A549 (cell line): ENCODE results near the gene ACVR1. TPM values are rescaled to one million over a fixed set of nuclear protein-coding genes. Genes with fewer than 3 reads are reported as not detected.

Experiments
- CBX2 ChIP-seq: fragments of 200-600 bp; sonication (generic); IDR thresholded peaks from 2 replicates; pipeline ENCODE4 v1.6.1; 2016; ENCODE audit warnings: low read depth, mild to moderate bottlenecking, borderline replicate concordance
- CEBPB ChIP-seq, 2 experiments: fragments of >200 bp in 1 of 2; sonication (Bioruptor Twin) in 1 of 2; formaldehyde crosslinking in 1 of 2; IDR thresholded peaks; 2 replicates each; pipeline ENCODE4 v1.6.1; 2012 to 2016
- CHD2 ChIP-seq: fragments of 150-350 bp; IDR thresholded peaks from 2 replicates; pipeline ENCODE4 v1.6.1; 2014; ENCODE audit warnings: low read length; ENCODE audit not compliant: partially characterized antibody
- CHD4 ChIP-seq: fragments of 200-600 bp; sonication (generic); IDR thresholded peaks from 2 replicates; pipeline ENCODE4 v1.6.1; 2016; ENCODE audit warnings: antibody characterized with exemption, mild to moderate bottlenecking, borderline replicate concordance
- EHF ChIP-seq: fragments of 250-450 bp; sonication (Bioruptor Pico); IDR thresholded peaks from 2 replicates; pipeline ENCODE4 v1.5.0; 2020; ENCODE audit warnings: mild to moderate bottlenecking
- GATA3 ChIP-seq: IDR thresholded peaks from 2 replicates; pipeline ENCODE4 v1.6.1; 2012; ENCODE audit warnings: borderline replicate concordance
- HDAC2 ChIP-seq: fragments of 200-600 bp; sonication (generic); IDR thresholded peaks from 2 replicates; pipeline ENCODE4 v1.6.1; 2016
- HOXB5 ChIP-seq: fragments of 250-450 bp; sonication (Bioruptor Pico); IDR thresholded peaks from 2 replicates; pipeline ENCODE4 v1.5.0; 2020; ENCODE audit warnings: mild to moderate bottlenecking, moderate library complexity
- JUN ChIP-seq, 2 experiments: fragments of >200 bp; sonication (Bioruptor Twin); formaldehyde crosslinking; IDR thresholded peaks; 2 replicates in 1 of 2; 3 replicates in 1 of 2; pipeline ENCODE4 v1.6.1; 2016 to 2017
- JUNB ChIP-seq: fragments of >200 bp; sonication (Bioruptor Twin); formaldehyde crosslinking; IDR thresholded peaks from 2 replicates; pipeline ENCODE4 v1.6.1; 2016
- KDM1A ChIP-seq: fragments of 200-600 bp; sonication (generic); IDR thresholded peaks from 2 replicates; pipeline ENCODE4 v1.6.1; 2016; ENCODE audit warnings: low read depth, mild to moderate bottlenecking
- KDM5A ChIP-seq: fragments of 200-600 bp; sonication (generic); IDR thresholded peaks from 2 replicates; pipeline ENCODE4 v1.6.1; 2016; ENCODE audit warnings: antibody characterized with exemption, mild to moderate bottlenecking
- MAFK ChIP-seq: fragments of 450-650 bp; IDR thresholded peaks from 2 replicates; pipeline ENCODE4 v1.6.1; 2014; ENCODE audit not compliant: partially characterized antibody
- MAZ ChIP-seq: fragments of 150-350 bp; IDR thresholded peaks from 2 replicates; pipeline ENCODE4 v1.6.1; 2014; ENCODE audit warnings: antibody characterized with exemption, low read depth, low read length, borderline replicate concordance
- MYC ChIP-seq: IDR thresholded peaks from 2 replicates; pipeline ENCODE4 v1.6.1; 2012; ENCODE audit warnings: mild to moderate bottlenecking, inconsistent platforms, low read length, improper control_type of control experiment, borderline replicate concordance
- NPAS2 ChIP-seq: fragments of 250-450 bp; sonication (Bioruptor Pico); IDR thresholded peaks from 2 replicates; pipeline ENCODE4 v1.8.0; 2022; ENCODE audit warnings: mild to moderate bottlenecking, moderate library complexity, borderline replicate concordance
- PHF8 ChIP-seq: fragments of 200-600 bp; sonication (generic); IDR thresholded peaks from 2 replicates; pipeline ENCODE4 v1.6.1; 2016; ENCODE audit warnings: low read depth, mild to moderate bottlenecking, antibody characterized with exemption, moderate library complexity, borderline replicate concordance
- POLR2A ChIP-seq: IDR thresholded peaks from 2 replicates; pipeline ENCODE4 v1.6.1; 2012; ENCODE audit warnings: mild to moderate bottlenecking, low read length
- POLR2AphosphoS2 ChIP-seq: conservative IDR thresholded peaks from 2 replicates; pipeline ENCODE4 v1.6.1; 2012; ENCODE audit warnings: low read length, improper control_type of control experiment, inconsistent platforms
- SMC3 ChIP-seq: fragments of >200 bp; sonication (Bioruptor Twin); formaldehyde crosslinking; IDR thresholded peaks from 3 replicates; pipeline ENCODE4 v1.6.1; 2018; ENCODE audit warnings: inconsistent platforms
- SREBF2 ChIP-seq: fragments of 450-650 bp; IDR thresholded peaks from 2 replicates; pipeline ENCODE4 v1.6.1; 2014; ENCODE audit warnings: mild to moderate bottlenecking, moderate library complexity
- TP53 ChIP-seq: fragments of 250-450 bp; sonication (Bioruptor Pico); IDR thresholded peaks from 2 replicates; pipeline ENCODE4 v1.5.0; 2021; ENCODE audit warnings: mild to moderate bottlenecking, moderate library complexity
- ZC3H11A ChIP-seq: fragments of 450-650 bp; IDR thresholded peaks from 2 replicates; pipeline ENCODE4 v1.6.1; 2014; ENCODE audit warnings: antibody characterized with exemption, mild to moderate bottlenecking
- ZFP36 ChIP-seq: fragments of 450-650 bp; IDR thresholded peaks from 2 replicates; pipeline ENCODE4 v1.6.1; 2014; ENCODE audit warnings: borderline replicate concordance; ENCODE audit not compliant: partially characterized antibody
- ZSCAN20 ChIP-seq: fragments of 250-450 bp; sonication (Bioruptor Pico); IDR thresholded peaks from 2 replicates; pipeline ENCODE4 v1.8.0; 2022; ENCODE audit warnings: mild to moderate bottlenecking, moderate library complexity
- polyA plus RNA-seq, 4 experiments: library from polyadenylated mRNA; depleted of rRNA in 3 of 4; stranded (reverse); fragments of >200 nt; fragmentation: RNase III in 1 of 4; extraction: RNeasy Plus Mini Kit Qiagen cat#74134 plus additional on column Dnase treatment in 1 of 4; gene quantifications; 2 replicates in 3 of 4; 3 replicates in 1 of 4; pipeline ENCODE4 v1.2.3, GENCODE V29; 2011 to 2017
- TF ChIP-seq, protein P1 (sequence below): fragments of >200 bp; sonication (Bioruptor Twin); formaldehyde crosslinking; IDR thresholded peaks from 3 replicates; pipeline ENCODE4 v1.6.1; 2016
- TF ChIP-seq, protein P2 (sequence below): fragments of 250-450 bp; sonication (Bioruptor Pico); IDR thresholded peaks from 2 replicates; pipeline ENCODE4 v1.5.0; 2021; ENCODE audit warnings: mild to moderate bottlenecking, moderate library complexity, borderline replicate concordance
- TF ChIP-seq, protein P3 (sequence below): fragments of >200 bp; sonication (Bioruptor Twin); formaldehyde crosslinking; IDR thresholded peaks from 3 replicates; pipeline ENCODE4 v1.5.1; 2016
- TF ChIP-seq, protein P4 (sequence below): IDR thresholded peaks from 2 replicates; pipeline ENCODE4 v1.6.1; 2012
- TF ChIP-seq, protein P5 (sequence below): IDR thresholded peaks from 2 replicates; pipeline ENCODE4 v1.6.1; 2012; ENCODE audit warnings: low read depth, borderline replicate concordance
- TF ChIP-seq, protein P6 (sequence below): fragments of 150-350 bp; IDR thresholded peaks from 2 replicates; pipeline ENCODE4 v1.6.1; 2014; ENCODE audit warnings: low read depth, mild to moderate bottlenecking, low read length
- TF ChIP-seq, protein P7 (sequence below): fragments of 450-650 bp; IDR thresholded peaks from 2 replicates; pipeline ENCODE4 v1.6.1; 2014; ENCODE audit warnings: antibody characterized with exemption
- TF ChIP-seq, protein P8 (sequence below): IDR thresholded peaks from 2 replicates; pipeline ENCODE4 v1.6.1; 2012
- TF ChIP-seq, protein P9 (sequence below): fragments of >200 bp; sonication (Bioruptor Twin); formaldehyde crosslinking; IDR thresholded peaks from 2 replicates; pipeline ENCODE4 v1.6.1; 2016

The ACVR1 gene
- polyA plus RNA-seq, 2 of the 4 experiments (the other 2 are of a cell fraction), result 14.6 to 21.6 TPM

DNA sequence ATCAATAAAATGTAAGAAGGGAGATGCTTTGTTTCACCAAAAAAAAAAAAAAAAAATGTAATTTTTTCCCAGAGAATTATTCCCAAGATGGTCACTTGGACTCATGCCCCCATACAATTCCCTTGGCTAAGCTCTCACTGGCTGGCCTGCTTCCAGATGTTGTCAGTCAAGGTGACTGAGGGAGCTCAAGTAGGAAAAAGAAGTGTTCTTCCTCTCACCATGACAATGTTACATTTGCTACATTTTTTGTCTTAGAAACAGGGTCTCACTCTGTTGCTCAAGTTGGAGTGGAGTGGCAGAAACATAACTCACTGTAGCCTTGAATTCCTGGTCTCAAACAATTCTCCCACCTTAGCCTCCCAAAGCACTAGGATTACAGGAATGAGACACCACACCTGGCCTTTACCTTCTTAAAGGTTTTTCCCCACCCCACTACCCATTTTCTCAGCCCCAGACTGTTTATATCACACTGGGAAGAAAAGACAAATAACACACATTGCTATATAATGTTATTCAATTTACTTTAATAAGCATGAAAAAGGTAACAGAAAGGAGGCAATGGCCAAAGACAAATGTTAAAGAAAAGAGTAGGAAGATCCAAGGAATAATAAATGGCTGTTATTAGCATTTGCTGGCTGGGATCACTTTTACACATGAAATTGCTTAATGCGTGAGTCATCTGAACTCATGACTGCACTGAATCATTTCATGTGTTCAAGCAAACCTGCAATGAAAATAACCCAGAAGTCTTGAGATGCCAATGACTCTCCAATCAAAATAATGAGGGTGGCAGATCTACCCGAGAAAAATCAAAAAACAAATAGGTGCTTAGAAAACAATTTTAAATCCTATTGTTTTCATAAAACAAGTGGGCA, 45.2 kb downstream of the ACVR1 start (continued):
- TF ChIP-seq POLR2AphosphoS2 (no peak), ZSCAN20 (no peak), KDM1A (no peak), CHD4 (no peak), KDM5A (no peak), NPAS2 (CRISPR knock-in tag) (no peak), JUNB (peak; percentile 94), SMC3 (no peak), MYC (no peak), CBX2 (no peak), MAFK (no peak), CEBPB (IDR thresholded peaks at IDR 0.05) (peak; percentile 93 to 94), GATA3 (no peak), PHF8 (no peak), HOXB5 (CRISPR knock-in tag) (no peak), ZC3H11A (no peak), JUN (IDR thresholded peaks at IDR 0.05) (peak; percentile 68 to 79; a peak in 2 of 5 replicates), TP53 (no peak), HDAC2 (no peak), MAZ (no peak), SREBF2 (no peak), ZFP36 (no peak), EHF (CRISPR knock-in tag) (no peak), POLR2A (no peak), CHD2 (no peak)
- TF ChIP-seq, protein P1, sequence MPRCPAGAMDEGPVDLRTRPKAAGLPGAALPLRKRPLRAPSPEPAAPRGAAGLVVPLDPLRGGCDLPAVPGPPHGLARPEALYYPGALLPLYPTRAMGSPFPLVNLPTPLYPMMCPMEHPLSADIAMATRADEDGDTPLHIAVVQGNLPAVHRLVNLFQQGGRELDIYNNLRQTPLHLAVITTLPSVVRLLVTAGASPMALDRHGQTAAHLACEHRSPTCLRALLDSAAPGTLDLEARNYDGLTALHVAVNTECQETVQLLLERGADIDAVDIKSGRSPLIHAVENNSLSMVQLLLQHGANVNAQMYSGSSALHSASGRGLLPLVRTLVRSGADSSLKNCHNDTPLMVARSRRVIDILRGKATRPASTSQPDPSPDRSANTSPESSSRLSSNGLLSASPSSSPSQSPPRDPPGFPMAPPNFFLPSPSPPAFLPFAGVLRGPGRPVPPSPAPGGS, result peak; percentile 25; the same call in 2 of the 3 replicates
- TF ChIP-seq, protein P2, sequence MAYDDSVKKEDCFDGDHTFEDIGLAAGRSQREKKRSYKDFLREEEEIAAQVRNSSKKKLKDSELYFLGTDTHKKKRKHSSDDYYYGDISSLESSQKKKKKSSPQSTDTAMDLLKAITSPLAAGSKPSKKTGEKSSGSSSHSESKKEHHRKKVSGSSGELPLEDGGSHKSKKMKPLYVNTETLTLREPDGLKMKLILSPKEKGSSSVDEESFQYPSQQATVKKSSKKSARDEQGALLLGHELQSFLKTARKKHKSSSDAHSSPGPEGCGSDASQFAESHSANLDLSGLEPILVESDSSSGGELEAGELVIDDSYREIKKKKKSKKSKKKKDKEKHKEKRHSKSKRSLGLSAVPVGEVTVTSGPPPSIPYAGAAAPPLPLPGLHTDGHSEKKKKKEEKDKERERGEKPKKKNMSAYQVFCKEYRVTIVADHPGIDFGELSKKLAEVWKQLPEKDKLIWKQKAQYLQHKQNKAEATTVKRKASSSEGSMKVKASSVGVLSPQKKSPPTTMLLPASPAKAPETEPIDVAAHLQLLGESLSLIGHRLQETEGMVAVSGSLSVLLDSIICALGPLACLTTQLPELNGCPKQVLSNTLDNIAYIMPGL (CRISPR knock-in tag), result no peak
- TF ChIP-seq, protein P3, sequence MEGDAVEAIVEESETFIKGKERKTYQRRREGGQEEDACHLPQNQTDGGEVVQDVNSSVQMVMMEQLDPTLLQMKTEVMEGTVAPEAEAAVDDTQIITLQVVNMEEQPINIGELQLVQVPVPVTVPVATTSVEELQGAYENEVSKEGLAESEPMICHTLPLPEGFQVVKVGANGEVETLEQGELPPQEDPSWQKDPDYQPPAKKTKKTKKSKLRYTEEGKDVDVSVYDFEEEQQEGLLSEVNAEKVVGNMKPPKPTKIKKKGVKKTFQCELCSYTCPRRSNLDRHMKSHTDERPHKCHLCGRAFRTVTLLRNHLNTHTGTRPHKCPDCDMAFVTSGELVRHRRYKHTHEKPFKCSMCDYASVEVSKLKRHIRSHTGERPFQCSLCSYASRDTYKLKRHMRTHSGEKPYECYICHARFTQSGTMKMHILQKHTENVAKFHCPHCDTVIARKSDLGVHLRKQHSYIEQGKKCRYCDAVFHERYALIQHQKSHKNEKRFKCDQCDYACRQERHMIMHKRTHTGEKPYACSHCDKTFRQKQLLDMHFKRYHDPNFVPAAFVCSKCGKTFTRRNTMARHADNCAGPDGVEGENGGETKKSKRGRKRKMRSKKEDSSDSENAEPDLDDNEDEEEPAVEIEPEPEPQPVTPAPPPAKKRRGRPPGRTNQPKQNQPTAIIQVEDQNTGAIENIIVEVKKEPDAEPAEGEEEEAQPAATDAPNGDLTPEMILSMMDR, result no peak
- TF ChIP-seq, protein P4, sequence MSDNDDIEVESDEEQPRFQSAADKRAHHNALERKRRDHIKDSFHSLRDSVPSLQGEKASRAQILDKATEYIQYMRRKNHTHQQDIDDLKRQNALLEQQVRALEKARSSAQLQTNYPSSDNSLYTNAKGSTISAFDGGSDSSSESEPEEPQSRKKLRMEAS, result 0 out of 2 replicates have a peak, but pooled peaks have one; percentile 40
- TF ChIP-seq, protein P5, sequence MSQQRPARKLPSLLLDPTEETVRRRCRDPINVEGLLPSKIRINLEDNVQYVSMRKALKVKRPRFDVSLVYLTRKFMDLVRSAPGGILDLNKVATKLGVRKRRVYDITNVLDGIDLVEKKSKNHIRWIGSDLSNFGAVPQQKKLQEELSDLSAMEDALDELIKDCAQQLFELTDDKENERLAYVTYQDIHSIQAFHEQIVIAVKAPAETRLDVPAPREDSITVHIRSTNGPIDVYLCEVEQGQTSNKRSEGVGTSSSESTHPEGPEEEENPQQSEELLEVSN, result no peak
- TF ChIP-seq, protein P6, sequence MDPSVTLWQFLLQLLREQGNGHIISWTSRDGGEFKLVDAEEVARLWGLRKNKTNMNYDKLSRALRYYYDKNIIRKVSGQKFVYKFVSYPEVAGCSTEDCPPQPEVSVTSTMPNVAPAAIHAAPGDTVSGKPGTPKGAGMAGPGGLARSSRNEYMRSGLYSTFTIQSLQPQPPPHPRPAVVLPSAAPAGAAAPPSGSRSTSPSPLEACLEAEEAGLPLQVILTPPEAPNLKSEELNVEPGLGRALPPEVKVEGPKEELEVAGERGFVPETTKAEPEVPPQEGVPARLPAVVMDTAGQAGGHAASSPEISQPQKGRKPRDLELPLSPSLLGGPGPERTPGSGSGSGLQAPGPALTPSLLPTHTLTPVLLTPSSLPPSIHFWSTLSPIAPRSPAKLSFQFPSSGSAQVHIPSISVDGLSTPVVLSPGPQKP, result no peak
- TF ChIP-seq, protein P7, sequence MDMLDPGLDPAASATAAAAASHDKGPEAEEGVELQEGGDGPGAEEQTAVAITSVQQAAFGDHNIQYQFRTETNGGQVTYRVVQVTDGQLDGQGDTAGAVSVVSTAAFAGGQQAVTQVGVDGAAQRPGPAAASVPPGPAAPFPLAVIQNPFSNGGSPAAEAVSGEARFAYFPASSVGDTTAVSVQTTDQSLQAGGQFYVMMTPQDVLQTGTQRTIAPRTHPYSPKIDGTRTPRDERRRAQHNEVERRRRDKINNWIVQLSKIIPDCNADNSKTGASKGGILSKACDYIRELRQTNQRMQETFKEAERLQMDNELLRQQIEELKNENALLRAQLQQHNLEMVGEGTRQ, result no peak
- TF ChIP-seq, protein P8, sequence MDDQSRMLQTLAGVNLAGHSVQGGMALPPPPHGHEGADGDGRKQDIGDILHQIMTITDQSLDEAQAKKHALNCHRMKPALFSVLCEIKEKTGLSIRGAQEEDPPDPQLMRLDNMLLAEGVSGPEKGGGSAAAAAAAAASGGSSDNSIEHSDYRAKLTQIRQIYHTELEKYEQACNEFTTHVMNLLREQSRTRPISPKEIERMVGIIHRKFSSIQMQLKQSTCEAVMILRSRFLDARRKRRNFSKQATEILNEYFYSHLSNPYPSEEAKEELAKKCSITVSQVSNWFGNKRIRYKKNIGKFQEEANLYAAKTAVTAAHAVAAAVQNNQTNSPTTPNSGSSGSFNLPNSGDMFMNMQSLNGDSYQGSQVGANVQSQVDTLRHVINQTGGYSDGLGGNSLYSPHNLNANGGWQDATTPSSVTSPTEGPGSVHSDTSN, result no peak
- TF ChIP-seq, protein P9, sequence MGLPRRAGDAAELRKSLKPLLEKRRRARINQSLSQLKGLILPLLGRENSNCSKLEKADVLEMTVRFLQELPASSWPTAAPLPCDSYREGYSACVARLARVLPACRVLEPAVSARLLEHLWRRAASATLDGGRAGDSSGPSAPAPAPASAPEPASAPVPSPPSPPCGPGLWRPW, result peak; percentile 60; the same call in 1 of the 2 replicates
